ENCODE data around the gene C2orf76. TPM values are rescaled to one million over a fixed set of nuclear protein-coding genes. Genes with fewer than 3 reads are reported as not detected.

C2orf76 gene
- total RNA-seq, 8 experiments from 2014 or later, result 9.5 to 25.1 (median 13.3) TPM

- Histone ChIP-seq H3K27ac (no peak overlapping the region), H3K4me3 (no peak overlapping the region), H3K4me1 (replicated peaks in 1 of 2) (no peaks in the 10 kb centered on the region)
- 73 to 100% (median 89%) methylated on average over 1 to 7 of the region's 8 CpGs; no CpG with 5 or more reads in 1 of the 10 experiments for WGBS, 10 experiments
- no peak for ATAC-seq (replicated peaks in 6 of 8)
- in situ Hi-C loops (cut with MboI; ENCODE audit: low pct_unique_long_range_greater_than_20kb in 2 of 9, low sequenced_read_pairs in 9 of 9, unreplicated experiment in 9 of 9), result loop anchor here in 1 of 9 experiments (25.0 kb wide), 1 partner anchor 436 kb away; no protein-coding TSS in a partner anchor
These were observed 43.2 kb downstream of the C2orf76 start for GRCh38 chr2:119323459-119323858.

DNA sequence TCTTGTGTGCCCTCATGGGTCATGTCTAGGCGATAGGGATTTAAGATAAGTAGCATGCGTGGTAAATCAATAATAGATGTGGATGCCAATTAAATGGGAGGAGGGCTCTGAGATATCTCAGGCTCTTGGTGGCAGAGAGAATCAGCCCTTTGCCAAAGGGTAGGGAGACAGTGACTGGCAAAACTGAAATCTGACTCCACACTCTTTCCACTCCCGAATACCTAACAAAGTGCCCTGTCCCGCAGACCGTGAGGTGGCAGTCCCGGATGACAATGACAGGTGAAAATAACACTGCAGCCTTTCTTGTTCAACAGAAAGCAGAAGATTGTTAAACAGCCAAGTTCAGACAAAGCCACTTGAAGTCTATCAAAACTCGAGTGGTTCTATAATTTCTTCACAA, 47.0 kb downstream of the C2orf76 start:
- 45 to 95% (median 82%) methylated on average over 3 to 7 of the region's 7 CpGs; no CpG with 5 or more reads in 2 of the 10 experiments for WGBS, 10 experiments
- Histone ChIP-seq H3K27ac (no peak overlapping the region), H3K4me3 (no peak overlapping the region), H3K4me1 (replicated peaks in 1 of 2) (no peaks in the 10 kb centered on the region)
- ATAC-seq (replicated peaks in 6 of 8), result no peak
- in situ Hi-C loops (cut with MboI; ENCODE audit: low pct_unique_long_range_greater_than_20kb in 2 of 9, low sequenced_read_pairs in 9 of 9, unreplicated experiment in 9 of 9), result loop anchor here in 1 of 9 experiments (25.0 kb wide), 1 partner anchor 432 kb away; no protein-coding TSS in a partner anchor

- 30 to 89% (median 73%) methylated on average over 1 of the region's 1 CpG; no CpG with 5 or more reads in 1 of the 10 experiments for WGBS, 10 experiments
- in situ Hi-C loops (cut with MboI; ENCODE audit: low pct_unique_long_range_greater_than_20kb in 2 of 9, low sequenced_read_pairs in 9 of 9, unreplicated experiment in 9 of 9), result loop anchor here in 1 of 9 experiments (25.0 kb wide), 1 partner anchor 430 kb away; no protein-coding TSS in a partner anchor
- Histone ChIP-seq H3K27ac (no peak overlapping the region), H3K4me3 (no peak overlapping the region), H3K4me1 (replicated peaks in 1 of 2) (no peaks in the 10 kb centered on the region)
- no peak for ATAC-seq (replicated peaks in 6 of 8)
These were observed 49.1 kb downstream of the C2orf76 start for GRCh38 chr2:119317554-119317953.

GRCh38 chr2:119316066-119316465, 50.6 kb downstream of the C2orf76 start:
- in situ Hi-C loops (cut with MboI; ENCODE audit: low pct_unique_long_range_greater_than_20kb in 2 of 9, low sequenced_read_pairs in 9 of 9, unreplicated experiment in 9 of 9), result loop anchor here in 1 of 9 experiments (25.0 kb wide), 1 partner anchor 429 kb away; no protein-coding TSS in a partner anchor
- ATAC-seq (replicated peaks in 6 of 8), result no peak
- no peak overlapping the region for H3K27ac ChIP-seq
- no peaks in the 10 kb centered on the region for H3K4me1 ChIP-seq (replicated peaks in 1 of 2)
- no peak overlapping the region for H3K4me3 ChIP-seq
- WGBS, 10 experiments, result 50 to 100% (median 85%) methylated on average over 1 to 3 of the region's 3 CpGs

- no peak for ATAC-seq (replicated peaks in 6 of 8)
- H3K4me3 ChIP-seq, result no peak overlapping the region
- WGBS, 10 experiments, result 8 to 93% (median 84%) methylated on average over 3 to 4 of the region's 4 CpGs; no CpG with 5 or more reads in 1 of the 10 experiments
- H3K4me1 ChIP-seq (replicated peaks in 1 of 2), result no peaks in the 10 kb centered on the region
- in situ Hi-C loops (cut with MboI; ENCODE audit: low pct_unique_long_range_greater_than_20kb in 2 of 9, low sequenced_read_pairs in 9 of 9, unreplicated experiment in 9 of 9), result loop anchor here in 1 of 9 experiments (25.0 kb wide), 1 partner anchor 428 kb away; no protein-coding TSS in a partner anchor
- H3K27ac ChIP-seq, result no peak overlapping the region
These were observed 51.3 kb downstream of the C2orf76 start for GRCh38 chr2:119315241-119315925.

DNA sequence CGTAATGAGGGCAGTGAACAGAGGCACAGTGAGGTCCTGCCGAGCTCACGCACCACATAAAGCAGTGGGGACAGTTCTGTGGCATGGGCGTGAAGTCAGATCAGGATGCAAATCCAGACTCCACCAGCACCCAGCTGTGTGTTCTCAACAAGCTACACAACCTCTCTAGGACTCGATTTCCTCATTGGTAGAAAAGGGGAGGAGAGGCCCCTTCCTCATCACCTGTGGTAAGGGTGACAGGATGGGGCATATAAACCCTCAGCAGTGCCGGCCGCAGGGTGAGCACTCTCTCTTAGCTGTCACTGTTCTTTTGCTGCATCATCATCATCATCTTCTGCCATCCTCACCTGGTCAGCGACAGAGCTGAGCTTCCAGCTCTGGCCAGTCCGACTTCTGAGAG, 54.8 kb downstream of the C2orf76 start:
- no peak for ATAC-seq (replicated peaks in 6 of 8)
- 68 to 100% (median 92%) methylated on average over 2 to 9 of the region's 9 CpGs; no CpG with 5 or more reads in 1 of the 10 experiments for WGBS, 10 experiments
- Histone ChIP-seq H3K4me1 (replicated peaks in 1 of 2) (no peaks in the 10 kb centered on the region), H3K4me3 (no peak overlapping the region), H3K27ac (no peak overlapping the region)
- in situ Hi-C loops (cut with MboI; ENCODE audit: low pct_unique_long_range_greater_than_20kb in 2 of 9, low sequenced_read_pairs in 9 of 9, unreplicated experiment in 9 of 9), result loop anchor here in 1 of 9 experiments (25.0 kb wide), 1 partner anchor 425 kb away; no protein-coding TSS in a partner anchor

GRCh38 chr2:119311371-119311770, 55.3 kb downstream of the C2orf76 start:
- Histone ChIP-seq H3K4me1 (replicated peaks in 1 of 2) (no peaks in the 10 kb centered on the region), H3K27ac (no peak overlapping the region), H3K4me3 (no peak overlapping the region)
- 41 to 100% (median 80%) methylated on average over 1 to 4 of the region's 5 CpGs; no CpG with 5 or more reads in 4 of the 10 experiments for WGBS, 10 experiments
- in situ Hi-C loops (cut with MboI; ENCODE audit: low pct_unique_long_range_greater_than_20kb in 2 of 9, low sequenced_read_pairs in 9 of 9, unreplicated experiment in 9 of 9), result loop anchor here in 1 of 9 experiments (25.0 kb wide), 1 partner anchor 424 kb away; no protein-coding TSS in a partner anchor
- ATAC-seq (replicated peaks in 6 of 8), result peak in 2 of 8 experiments; percentile 18 to 29

- no peak for ATAC-seq (replicated peaks in 6 of 8)
- no peak overlapping the region for H3K27ac ChIP-seq
- in situ Hi-C loops (cut with MboI; ENCODE audit: low pct_unique_long_range_greater_than_20kb in 2 of 9, low sequenced_read_pairs in 9 of 9, unreplicated experiment in 9 of 9), result loop anchor here in 1 of 9 experiments (25.0 kb wide), 1 partner anchor 422 kb away; no protein-coding TSS in a partner anchor
- no peaks in the 10 kb centered on the region for H3K4me1 ChIP-seq (replicated peaks in 1 of 2)
- H3K4me3 ChIP-seq, result no peak overlapping the region
- 82 to 100% (median 91%) methylated on average over 1 to 4 of the region's 4 CpGs; no CpG with 5 or more reads in 2 of the 10 experiments for WGBS, 10 experiments
These were observed 57.8 kb downstream of the C2orf76 start for GRCh38 chr2:119308793-119309330.

GRCh38 chr2:119307419-119308140, 59.1 kb downstream of the C2orf76 start:
- no peak for ATAC-seq (replicated peaks in 6 of 8)
- Histone ChIP-seq H3K4me1 (replicated peaks in 1 of 2) (peaks cover 0 to 9% of the 10 kb centered on the region in 2 donors), H3K27ac (no peak overlapping the region), H3K4me3 (no peak overlapping the region)
- in situ Hi-C loops (cut with MboI; ENCODE audit: low pct_unique_long_range_greater_than_20kb in 2 of 9, low sequenced_read_pairs in 9 of 9, unreplicated experiment in 9 of 9), result loop anchor here in 1 of 9 experiments (25.0 kb wide), 1 partner anchor 420 kb away; no protein-coding TSS in a partner anchor
- 78 to 100% (median 93%) methylated on average over 1 to 7 of the region's 7 CpGs; no CpG with 5 or more reads in 1 of the 10 experiments for WGBS, 10 experiments

GRCh38 chr2:119306196-119306590, 60.4 kb downstream of the C2orf76 start:
- H3K4me3 ChIP-seq, result no peak overlapping the region
- in situ Hi-C loops (cut with MboI; ENCODE audit: low pct_unique_long_range_greater_than_20kb in 2 of 9, low sequenced_read_pairs in 9 of 9, unreplicated experiment in 9 of 9), result loop anchor here in 1 of 9 experiments (25.0 kb wide), 1 partner anchor 419 kb away; no protein-coding TSS in a partner anchor
- no peak overlapping the region for H3K27ac ChIP-seq
- peak in 2 of 8 experiments; percentile 25 to 31 for ATAC-seq (replicated peaks in 6 of 8)
- 26 to 100% (median 79%) methylated on average over 1 to 10 of the region's 10 CpGs; no CpG with 5 or more reads in 1 of the 10 experiments for WGBS, 10 experiments
- peaks cover 0 to 9% of the 10 kb centered on the region in 2 donors for H3K4me1 ChIP-seq (replicated peaks in 1 of 2)

- no peak overlapping the region for H3K27ac ChIP-seq
- H3K4me1 ChIP-seq (replicated peaks in 1 of 2), result peaks cover 0 to 9% of the 10 kb centered on the region in 2 donors
- ATAC-seq (replicated peaks in 6 of 8), result peak in 2 of 8 experiments; percentile 18 to 52
- no peak overlapping the region for H3K4me3 ChIP-seq
- in situ Hi-C loops (cut with MboI; ENCODE audit: low pct_unique_long_range_greater_than_20kb in 2 of 9, low sequenced_read_pairs in 9 of 9, unreplicated experiment in 9 of 9), result loop anchor here in 1 of 9 experiments (25.0 kb wide), 1 partner anchor 418 kb away; no protein-coding TSS in a partner anchor
- WGBS, 10 experiments, result 21 to 84% (median 79%) methylated on average over 5 to 12 of the region's 12 CpGs; no CpG with 5 or more reads in 1 of the 10 experiments
These were observed 61.0 kb downstream of the C2orf76 start for GRCh38 chr2:119305497-119306195.

DNA sequence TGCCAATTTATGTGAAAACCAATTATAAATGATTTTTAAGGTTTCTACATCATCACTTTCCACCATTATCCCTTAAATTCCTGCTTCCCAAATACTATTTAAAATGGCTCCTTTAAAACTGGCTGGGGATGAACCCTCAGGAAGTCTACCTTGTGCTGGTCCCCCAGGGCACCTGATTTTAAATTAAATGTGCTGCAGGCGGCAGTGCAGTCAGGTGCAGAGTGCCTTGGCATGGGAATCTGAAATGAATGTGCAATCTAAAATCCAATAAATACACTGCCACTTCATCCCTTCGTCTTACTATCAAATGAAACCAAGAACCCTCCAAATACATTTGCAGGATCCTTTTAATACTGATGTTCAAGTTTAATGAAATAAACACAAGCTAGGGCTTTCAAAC, 61.8 kb downstream of the C2orf76 start:
- ATAC-seq (replicated peaks in 6 of 8), result no peak
- in situ Hi-C loops (cut with MboI; ENCODE audit: low pct_unique_long_range_greater_than_20kb in 2 of 9, low sequenced_read_pairs in 9 of 9, unreplicated experiment in 9 of 9), result loop anchor here in 1 of 9 experiments (25.0 kb wide), 1 partner anchor 418 kb away; no protein-coding TSS in a partner anchor
- Histone ChIP-seq H3K4me1 (replicated peaks in 1 of 2) (peaks cover 0 to 9% of the 10 kb centered on the region in 2 donors), H3K27ac (no peak overlapping the region), H3K4me3 (no peak overlapping the region)
- 38 to 90% (median 83%) methylated on average over 1 to 2 of the region's 2 CpGs for WGBS, 10 experiments

Data from motor neuron (in vitro differentiated cells).